Measurements from ENCODE around the gene SH2B2. TPM values are rescaled to one million over a fixed set of nuclear protein-coding genes. Genes with fewer than 3 reads are reported as not detected.

Gene SH2B2
- total and polyA plus RNA-seq, 7 donors, result 13.1 to 36.3 (median 27.3) TPM

DNA sequence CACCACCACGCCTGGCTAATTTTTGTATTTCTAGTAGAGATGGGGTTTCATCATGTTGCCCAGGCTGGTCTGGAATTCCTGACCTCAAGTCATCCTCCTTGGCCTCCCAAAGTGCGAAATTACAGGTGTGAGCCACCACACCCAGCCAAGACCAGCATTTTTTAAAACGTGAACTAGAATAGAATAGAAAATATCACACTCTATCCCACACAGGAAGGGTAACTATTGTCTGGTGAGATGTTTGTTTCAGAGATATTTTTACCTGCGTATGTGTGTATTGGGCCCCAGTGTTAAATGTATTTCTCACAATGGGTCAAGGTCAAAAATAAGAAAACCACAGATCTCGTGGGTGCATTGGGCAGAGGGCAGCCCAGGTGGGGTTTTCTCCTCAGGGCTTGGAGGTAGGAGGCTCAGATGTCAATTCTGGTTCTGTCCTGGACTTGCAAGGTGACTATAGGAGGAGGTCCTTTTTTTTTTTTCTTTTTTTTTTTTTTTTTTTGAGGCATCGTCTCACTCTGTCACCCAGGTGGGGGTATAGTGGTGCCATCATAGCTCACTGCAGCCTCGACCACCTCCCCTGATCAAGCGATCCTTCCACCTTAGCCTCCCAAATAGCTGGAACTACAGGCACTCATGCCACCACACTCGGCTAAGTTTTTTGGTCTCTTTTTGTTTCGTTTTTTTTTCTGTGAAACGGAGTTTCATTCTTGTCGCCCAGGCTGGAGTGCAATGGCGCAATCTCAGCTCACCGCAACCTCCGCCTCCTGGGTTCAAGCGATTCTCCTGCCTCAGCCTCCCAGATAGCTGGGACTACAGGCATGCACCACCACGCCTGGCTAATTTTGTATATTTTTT, 19.0 kb downstream of the SH2B2 start:
- TF ChIP-seq, protein P1, sequence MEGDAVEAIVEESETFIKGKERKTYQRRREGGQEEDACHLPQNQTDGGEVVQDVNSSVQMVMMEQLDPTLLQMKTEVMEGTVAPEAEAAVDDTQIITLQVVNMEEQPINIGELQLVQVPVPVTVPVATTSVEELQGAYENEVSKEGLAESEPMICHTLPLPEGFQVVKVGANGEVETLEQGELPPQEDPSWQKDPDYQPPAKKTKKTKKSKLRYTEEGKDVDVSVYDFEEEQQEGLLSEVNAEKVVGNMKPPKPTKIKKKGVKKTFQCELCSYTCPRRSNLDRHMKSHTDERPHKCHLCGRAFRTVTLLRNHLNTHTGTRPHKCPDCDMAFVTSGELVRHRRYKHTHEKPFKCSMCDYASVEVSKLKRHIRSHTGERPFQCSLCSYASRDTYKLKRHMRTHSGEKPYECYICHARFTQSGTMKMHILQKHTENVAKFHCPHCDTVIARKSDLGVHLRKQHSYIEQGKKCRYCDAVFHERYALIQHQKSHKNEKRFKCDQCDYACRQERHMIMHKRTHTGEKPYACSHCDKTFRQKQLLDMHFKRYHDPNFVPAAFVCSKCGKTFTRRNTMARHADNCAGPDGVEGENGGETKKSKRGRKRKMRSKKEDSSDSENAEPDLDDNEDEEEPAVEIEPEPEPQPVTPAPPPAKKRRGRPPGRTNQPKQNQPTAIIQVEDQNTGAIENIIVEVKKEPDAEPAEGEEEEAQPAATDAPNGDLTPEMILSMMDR (IDR thresholded peaks at IDR 0.05), result no peak
- H3K4me1 ChIP-seq, result peaks cover 43% of the 10 kb centered on the region

DNA sequence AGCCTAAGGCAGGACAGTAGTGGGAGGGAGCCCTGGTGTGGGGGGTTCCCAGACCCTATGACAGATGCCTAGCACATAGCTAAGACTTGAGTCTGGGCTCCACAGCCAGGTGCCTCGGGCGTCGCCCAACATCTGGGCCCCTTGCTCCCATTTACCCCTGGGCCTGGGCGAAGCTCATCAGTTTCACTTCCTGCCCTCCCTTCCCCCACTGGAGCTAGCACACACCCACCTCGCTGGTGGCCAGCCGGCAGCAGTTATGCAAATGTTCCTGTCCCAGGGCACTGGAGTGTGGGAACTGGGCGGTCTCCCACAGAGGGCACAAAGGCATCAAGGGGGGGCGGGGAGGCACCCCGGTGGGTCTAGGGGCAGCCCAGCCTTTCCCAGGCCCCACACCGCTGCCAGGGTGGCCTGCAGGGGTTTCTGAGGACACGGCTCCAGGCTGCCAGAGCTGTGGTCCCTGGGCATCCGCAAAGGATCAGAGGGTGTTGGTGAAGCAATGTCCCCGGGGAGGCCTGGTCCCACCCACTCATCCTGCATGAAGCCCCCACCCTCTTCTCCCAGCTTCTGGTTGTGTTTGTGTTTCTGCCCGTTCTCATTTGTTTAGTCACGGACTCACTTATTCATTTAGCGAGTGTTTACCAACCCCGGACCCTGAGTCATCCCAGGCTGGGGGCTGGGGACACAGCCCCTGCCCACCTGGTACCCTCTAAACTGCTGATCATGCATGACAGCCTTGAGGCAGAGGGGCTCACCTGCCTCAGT, 20.4 kb downstream of the SH2B2 start:
- TF ChIP-seq, protein P1 (IDR thresholded peaks at IDR 0.05), result no peak
- ATAC-seq, result peak; percentile 53 to 73 (median 72)
- WGBS, 3 donors, result 25 to 36% (median 30%) methylated on average over 16 to 17 of the region's 17 CpGs
- H3K4me1 ChIP-seq, result peaks cover 43% of the 10 kb centered on the region
- H3K27me3 ChIP-seq (ENCODE audit: insufficient read depth in 3 of 3, low read length in 2 of 3), result no peaks in the 10 kb centered on the region
- DNase-seq, result peak; percentile 69 to 90
- peak overlapping the region; percentile 41 for H3K4me3 ChIP-seq
- H3K36me3 ChIP-seq (ENCODE audit: insufficient read depth in 1 of 2, low read depth in 1 of 2), result peaks cover 0 to 19% of the 10 kb centered on the region in 2 donors
- H3K9me3 ChIP-seq, result no peaks in the 10 kb centered on the region
- peak overlapping the region; percentile 60 for H3K27ac ChIP-seq
- intact Hi-C loops (cut with DNase I), result no loop called here

More for the DNA sequence above, 19.0 kb downstream of the SH2B2 start:
- DNase-seq (no peak), ATAC-seq (no peak)
- no peak overlapping the region for H3K4me3 ChIP-seq
- no peaks in the 10 kb centered on the region for H3K9me3 ChIP-seq
- peaks cover 0 to 19% of the 10 kb centered on the region in 2 donors for H3K36me3 ChIP-seq (ENCODE audit: insufficient read depth in 1 of 2, low read depth in 1 of 2)
- WGBS, 3 donors, result 86 to 92% (median 89%) methylated on average over 16 to 17 of the region's 17 CpGs
- H3K27me3 ChIP-seq (ENCODE audit: insufficient read depth in 3 of 3, low read length in 2 of 3), result no peaks in the 10 kb centered on the region
- intact Hi-C loops (cut with DNase I), result no loop called here
- H3K27ac ChIP-seq, result peak overlapping the region; percentile 84

DNA sequence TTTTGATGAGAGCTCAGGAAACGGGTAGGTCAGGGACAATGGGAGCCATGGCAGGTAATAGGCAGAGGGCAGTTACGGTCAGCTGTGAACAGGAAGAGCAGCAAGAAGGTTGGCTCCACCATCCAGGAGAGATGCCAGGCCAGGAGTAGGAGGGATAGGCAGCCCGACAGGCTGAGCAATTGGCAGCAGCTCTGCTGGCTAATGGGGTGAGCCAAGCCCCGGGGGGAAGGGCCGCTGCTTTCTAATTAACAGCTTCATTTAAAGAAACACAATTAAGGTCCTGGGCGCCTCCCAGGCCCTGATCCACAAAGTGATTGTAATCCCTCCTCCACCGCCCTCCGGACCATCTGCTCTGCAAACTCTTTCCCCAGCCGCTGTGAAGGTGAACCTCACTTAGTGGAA, 23.7 kb downstream of the SH2B2 start:
- ATAC-seq, result no peak
- Histone ChIP-seq H3K9me3 (no peaks in the 10 kb centered on the region), H3K27ac (no peak overlapping the region), H3K4me1 (peaks cover 15% of the 10 kb centered on the region), H3K4me3 (no peak overlapping the region), H3K27me3 (ENCODE audit: insufficient read depth in 3 of 3, low read length in 2 of 3) (no peaks in the 10 kb centered on the region), H3K36me3 (ENCODE audit: insufficient read depth in 1 of 2, low read depth in 1 of 2) (peaks cover 0 to 33% of the 10 kb centered on the region in 2 donors)
- WGBS, 3 donors, result 50 to 62% (median 57%) methylated on average over 9 of the region's 9 CpGs
- intact Hi-C loops (cut with DNase I), result no loop called here
- DNase-seq, result no peak
- TF ChIP-seq, protein P1 (IDR thresholded peaks at IDR 0.05), result no peak

DNA sequence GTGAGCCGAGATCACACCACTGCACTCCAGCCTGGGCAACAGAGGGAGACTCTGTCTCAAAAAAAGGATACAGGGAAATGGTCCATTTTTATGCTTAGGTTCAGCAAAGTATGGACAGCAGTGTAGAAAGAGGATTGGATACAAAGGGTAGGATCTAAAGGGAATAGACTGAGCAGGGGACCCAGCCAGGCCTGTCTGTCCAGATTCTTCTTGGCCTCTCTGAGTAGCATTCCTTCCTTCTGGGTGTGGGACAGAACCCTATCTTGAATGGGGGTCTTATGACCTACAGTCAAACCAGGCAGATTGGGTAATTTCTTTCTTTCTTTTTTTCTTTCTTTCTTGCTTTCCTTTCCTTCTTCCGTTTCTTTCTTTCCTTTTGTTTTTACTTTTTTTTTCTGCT, 25.6 kb downstream of the SH2B2 start:
- intact Hi-C loops (cut with DNase I), result no loop called here
- H3K9me3 ChIP-seq, result no peaks in the 10 kb centered on the region
- H3K36me3 ChIP-seq (ENCODE audit: insufficient read depth in 1 of 2, low read depth in 1 of 2), result peaks cover 0 to 36% of the 10 kb centered on the region in 2 donors
- no peak overlapping the region for H3K27ac ChIP-seq
- ATAC-seq, result no peak
- TF ChIP-seq, protein P1 (IDR thresholded peaks at IDR 0.05), result no peak
- H3K4me3 ChIP-seq, result no peak overlapping the region
- 89 to 97% (median 92%) methylated on average over 2 of the region's 2 CpGs for WGBS, 3 donors
- DNase-seq, result no peak
- H3K27me3 ChIP-seq (ENCODE audit: insufficient read depth in 3 of 3, low read length in 2 of 3), result no peaks in the 10 kb centered on the region
- H3K4me1 ChIP-seq, result peaks cover 5% of the 10 kb centered on the region

Measured in psoas muscle (tissue), 8 donors.